Kidney (tissue), 14 donors: ENCODE results near the gene L1CAM. TPM values are rescaled to one million over a fixed set of nuclear protein-coding genes. Genes with fewer than 3 reads are reported as not detected.

Experiments used
- DNase-seq, 5 donors: peaks; one replicate each; pipeline ENCODE4 v3.0.0-alpha.2; 2013 to 2020
- FAIRE-seq: peaks from 2 replicates; lab custom pipeline; 2012; peaks lifted over from hg19 to GRCh38; lab: Jason Lieb, UNC
- H3K27ac ChIP-seq, 2 donors: one replicate each; pipeline ENCODE4 v1.7.0; 2013; ENCODE audit warnings: low read depth in 2 of 2, low read length in 2 of 2, inconsistent platforms in 1 of 2
- H3K27me3 ChIP-seq: one replicate; pipeline ENCODE4 v1.7.1; 2013; ENCODE audit warnings: low read length, inconsistent platforms; ENCODE audit not compliant: control insufficient read depth, insufficient read depth
- H3K36me3 ChIP-seq, 3 donors: one replicate each; pipeline versions ENCODE4 v1.7.0 to v1.7.1; 2013; ENCODE audit warnings: low read length in 3 of 3, control low read depth in 1 of 3, inconsistent platforms in 1 of 3; ENCODE audit not compliant: insufficient read depth in 3 of 3, control insufficient read depth in 2 of 3
- H3K4me1 ChIP-seq, 3 donors: one replicate each; pipeline versions ENCODE4 v1.7.0 to v1.7.1; 2013; ENCODE audit warnings: low read length in 3 of 3, inconsistent platforms in 1 of 3, low read depth in 1 of 3; ENCODE audit not compliant: control insufficient read depth in 2 of 3, insufficient read depth in 2 of 3
- H3K4me3 ChIP-seq, 3 donors: one replicate each; pipeline versions ENCODE4 v1.7.0 to v1.8.1; 2013; ENCODE audit warnings: low read length in 3 of 3, control low read depth in 1 of 3, inconsistent platforms in 1 of 3
- H3K9ac ChIP-seq, 3 donors: one replicate each; pipeline versions ENCODE4 v1.7.0 to v1.7.1; 2013; ENCODE audit warnings: low read length in 3 of 3, control low read depth in 1 of 3, inconsistent platforms in 1 of 3
- H3K9me3 ChIP-seq, 3 donors: one replicate each; pipeline versions ENCODE4 v1.7.0 to v1.7.1; 2013; ENCODE audit warnings: low read length in 3 of 3, control low read depth in 1 of 3, inconsistent platforms in 1 of 3; ENCODE audit not compliant: control insufficient read depth in 2 of 3, insufficient read depth in 1 of 3
- intact Hi-C: fragments of 100-400 bp; cut with DNase I; formaldehyde crosslinking; loops from one replicate; pipeline ENCODE4 v1.11.1; 2022
- polyA plus RNA-seq: library from polyadenylated mRNA; stranded (reverse); fragments of 350-450 nt; fragmentation: Illumina TruSeq; extraction: RNeasy Lipid Tissue Mini Kit (QIAGEN cat#74804); gene quantifications from one replicate; pipeline ENCODE4 v1.2.3, GENCODE V29; 2014; ENCODE audit warnings: low read depth, low replicate concordance; ENCODE audit not compliant: insufficient read depth
- total RNA-seq: library from RNA; stranded (reverse); fragmentation: NEBNext Ultra II Directional; extraction: Animal tissue kit (Norgen Biotek cat#: 25700); gene quantifications from one replicate; pipeline ENCODE4 v1.2.1, GENCODE V29; 2021
- TF ChIP-seq, protein P1 (sequence below): IDR thresholded peaks from 3 replicates; pipeline ENCODE4 v1.5.1; 2012; ENCODE audit warnings: mild to moderate bottlenecking, moderate library complexity, borderline replicate concordance; ENCODE audit not compliant: insufficient read depth; ENCODE audit errors: extremely low read depth
- donor health status: control.
- donor health status: control.
- donor health status: control.
- donor health status: control.
- donor health status: control.
- donor health status: DM: yes; HTN: yes; CAD: no.
- donor health status: Normal renal cell carcinoma (clear cell type).

The L1CAM gene
- total and polyA plus RNA-seq, 2 donors from 2014 or later: 26.1 to 71.9 TPM

DNA sequence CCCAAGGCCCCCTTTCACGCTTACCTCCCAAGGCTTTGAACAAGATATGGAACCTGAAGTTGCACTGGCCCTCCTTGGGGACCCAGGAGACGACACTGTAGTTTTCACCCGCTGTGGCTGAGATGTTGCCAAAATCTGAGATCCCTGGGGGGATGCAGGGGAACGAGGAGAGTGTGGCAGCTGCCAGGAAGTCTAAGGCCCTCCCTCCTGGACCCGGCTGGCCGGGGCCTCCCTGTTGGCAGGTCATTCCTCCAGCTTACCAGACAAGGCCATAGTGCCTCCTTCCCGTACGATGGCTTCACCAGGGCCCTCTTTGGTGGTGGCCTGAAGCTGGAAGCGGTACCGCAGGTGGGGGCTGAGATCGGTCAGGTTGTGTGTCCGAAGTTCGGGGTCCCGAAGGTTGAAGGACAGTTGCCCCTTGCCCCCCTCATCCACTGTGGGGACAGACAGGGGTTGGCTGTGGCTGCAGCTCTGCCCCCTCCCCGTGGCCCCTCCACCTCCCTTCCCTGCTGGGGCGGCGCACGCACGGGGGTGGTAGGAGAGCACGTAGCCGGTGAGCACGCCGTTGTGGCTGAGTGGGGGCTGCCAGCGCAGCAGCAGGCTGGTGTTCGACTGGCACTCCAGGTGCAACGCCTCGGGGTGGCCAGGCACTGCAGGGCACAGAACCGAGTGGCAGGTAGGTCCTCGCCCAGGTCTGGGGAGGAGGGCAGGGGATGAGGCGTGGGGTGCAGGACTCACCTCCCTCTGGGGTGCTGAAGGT, 21.2 kb downstream of the L1CAM start:
- TF ChIP-seq, protein P1, sequence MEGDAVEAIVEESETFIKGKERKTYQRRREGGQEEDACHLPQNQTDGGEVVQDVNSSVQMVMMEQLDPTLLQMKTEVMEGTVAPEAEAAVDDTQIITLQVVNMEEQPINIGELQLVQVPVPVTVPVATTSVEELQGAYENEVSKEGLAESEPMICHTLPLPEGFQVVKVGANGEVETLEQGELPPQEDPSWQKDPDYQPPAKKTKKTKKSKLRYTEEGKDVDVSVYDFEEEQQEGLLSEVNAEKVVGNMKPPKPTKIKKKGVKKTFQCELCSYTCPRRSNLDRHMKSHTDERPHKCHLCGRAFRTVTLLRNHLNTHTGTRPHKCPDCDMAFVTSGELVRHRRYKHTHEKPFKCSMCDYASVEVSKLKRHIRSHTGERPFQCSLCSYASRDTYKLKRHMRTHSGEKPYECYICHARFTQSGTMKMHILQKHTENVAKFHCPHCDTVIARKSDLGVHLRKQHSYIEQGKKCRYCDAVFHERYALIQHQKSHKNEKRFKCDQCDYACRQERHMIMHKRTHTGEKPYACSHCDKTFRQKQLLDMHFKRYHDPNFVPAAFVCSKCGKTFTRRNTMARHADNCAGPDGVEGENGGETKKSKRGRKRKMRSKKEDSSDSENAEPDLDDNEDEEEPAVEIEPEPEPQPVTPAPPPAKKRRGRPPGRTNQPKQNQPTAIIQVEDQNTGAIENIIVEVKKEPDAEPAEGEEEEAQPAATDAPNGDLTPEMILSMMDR: no peak
- Histone ChIP-seq H3K9me3 (no peaks in the 10 kb centered on the region), H3K27ac (no peak overlapping the region), H3K4me1 (no peaks in the 10 kb centered on the region), H3K9ac (no peak overlapping the region), H3K36me3 (no peaks in the 10 kb centered on the region), H3K4me3 (no peak overlapping the region), H3K27me3 (no peaks in the 10 kb centered on the region)
- DNase-seq (peak in 1 of 5 donors; percentile 70), FAIRE-seq (no peak)
- intact Hi-C loops: no loop called here

DNA sequence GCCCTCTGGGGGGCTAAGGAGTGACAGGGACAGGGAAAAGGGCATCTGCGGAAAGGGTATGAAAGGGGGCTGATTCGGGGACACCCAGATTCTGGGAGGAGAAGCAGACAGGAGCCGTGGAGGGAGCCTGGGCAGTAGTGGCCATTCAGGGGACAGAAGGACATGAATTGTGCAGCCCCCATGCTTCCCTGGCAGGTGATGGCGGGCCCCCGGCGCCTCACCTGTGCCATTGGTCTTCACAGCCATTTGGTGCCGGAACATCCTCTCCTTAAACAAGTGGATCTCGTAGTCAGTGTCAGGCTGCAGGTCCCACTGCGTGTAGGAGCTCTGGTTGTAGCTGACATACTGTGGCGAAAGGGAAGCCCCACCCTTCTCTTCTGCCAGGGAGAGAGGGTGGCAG, 21.9 kb downstream of the L1CAM start:
- Histone ChIP-seq H3K9me3 (no peaks in the 10 kb centered on the region), H3K36me3 (no peaks in the 10 kb centered on the region), H3K27me3 (no peaks in the 10 kb centered on the region), H3K4me3 (no peak overlapping the region), H3K4me1 (no peaks in the 10 kb centered on the region), H3K9ac (no peak overlapping the region), H3K27ac (no peak overlapping the region)
- peak in 1 of 5 donors; percentile 24 for DNase-seq
- TF ChIP-seq, protein P1: no peak
- intact Hi-C loops: no loop called here
- FAIRE-seq: no peak

DNA sequence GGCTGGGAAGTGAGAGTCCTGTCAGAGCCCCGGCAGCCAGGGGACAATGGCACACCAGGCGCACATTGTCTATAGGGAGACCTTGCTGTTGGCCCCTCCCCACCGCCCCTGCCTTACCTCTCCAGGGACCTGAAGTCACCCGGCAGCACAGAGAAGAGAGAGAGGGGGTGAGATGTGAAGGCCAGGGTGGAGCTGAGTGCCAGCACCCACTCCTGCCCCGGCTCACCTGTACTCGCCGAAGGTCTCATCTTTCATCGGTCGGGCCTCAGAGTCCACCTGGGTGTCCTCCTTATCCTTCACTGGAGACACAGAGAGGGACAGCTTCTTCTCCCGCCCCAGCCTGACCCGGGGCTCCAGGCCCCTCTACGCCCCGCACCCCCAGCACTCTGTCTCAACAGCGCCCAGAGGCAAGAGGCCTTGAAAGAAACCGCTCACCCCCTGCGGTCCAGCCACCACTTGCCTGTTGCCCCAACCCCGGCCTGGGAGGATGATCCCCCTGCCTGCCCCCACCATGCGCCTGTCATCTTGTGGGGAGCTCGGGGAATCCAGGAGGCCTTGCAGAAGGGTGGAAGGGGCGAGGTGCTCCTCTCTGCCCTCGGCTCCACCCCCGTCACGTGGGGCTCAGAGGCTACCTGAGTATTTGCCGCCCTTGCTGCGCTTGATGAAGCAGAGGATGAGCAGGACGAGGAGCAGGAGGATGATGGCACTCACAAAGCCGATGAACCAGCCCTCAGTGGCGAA, 22.6 kb downstream of the L1CAM start:
- TF ChIP-seq, protein P1: no peak
- no peak overlapping the region for H3K27ac ChIP-seq
- no peaks in the 10 kb centered on the region for H3K36me3 ChIP-seq
- intact Hi-C loops: no loop called here
- H3K9me3 ChIP-seq: no peaks in the 10 kb centered on the region
- no peak for FAIRE-seq
- H3K27me3 ChIP-seq: no peaks in the 10 kb centered on the region
- DNase-seq: no peak
- no peak overlapping the region for H3K4me3 ChIP-seq
- no peak overlapping the region for H3K9ac ChIP-seq
- no peaks in the 10 kb centered on the region for H3K4me1 ChIP-seq
